Medulla oblongata (tissue), 1 donor: ENCODE data around the gene CMTM6.
A peak's percentile ranks its signal among the peaks of the same experiment; 100 is the strongest.
"Not testable (repeated sequence)": the region's sequence is repeated elsewhere in the genome, so short reads cannot be mapped to it uniquely, and the experiment has no call there.

ENCODE experiments used
- DNase-seq: peaks from one replicate; pipeline ENCODE4 v3.0.0-alpha.2; 2015; ENCODE audit errors: extremely low spot score

The CMTM6 gene

GRCh38 chr3:32502118-32502945 is at the start of gene CMTM6:
Gene CMTM6 (minus strand): TSS chr3:32502852. CDS start chr3:32502745, 107 bp downstream.
- DNase-seq = peak; percentile 88

DNA sequence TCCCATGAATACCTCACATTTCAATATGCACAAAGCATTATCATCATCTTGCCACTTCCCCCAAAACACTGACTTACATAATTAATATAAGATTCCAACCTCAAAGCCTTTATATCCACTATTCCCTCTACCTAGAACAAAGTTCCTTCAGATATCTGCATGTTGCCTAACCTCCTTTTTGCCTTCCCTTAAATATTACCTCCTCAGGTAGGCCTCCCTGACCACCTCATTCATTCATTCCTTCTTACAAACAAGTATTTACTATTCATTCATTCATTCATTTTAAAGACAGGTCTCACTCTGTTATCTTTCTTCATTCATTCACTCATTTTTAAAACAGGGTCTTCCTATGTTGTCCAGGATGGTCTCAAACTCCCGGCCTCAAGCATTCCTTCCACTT is 49.4 kb upstream of the CMTM6 start:
- no peak for DNase-seq

GRCh38 chr3:32551496-32551895 is 48.8 kb upstream of the CMTM6 start:
- no peak for DNase-seq

GRCh38 chr3:32551087-32551486 is 48.4 kb upstream of the CMTM6 start:
- no peak for DNase-seq

DNA sequence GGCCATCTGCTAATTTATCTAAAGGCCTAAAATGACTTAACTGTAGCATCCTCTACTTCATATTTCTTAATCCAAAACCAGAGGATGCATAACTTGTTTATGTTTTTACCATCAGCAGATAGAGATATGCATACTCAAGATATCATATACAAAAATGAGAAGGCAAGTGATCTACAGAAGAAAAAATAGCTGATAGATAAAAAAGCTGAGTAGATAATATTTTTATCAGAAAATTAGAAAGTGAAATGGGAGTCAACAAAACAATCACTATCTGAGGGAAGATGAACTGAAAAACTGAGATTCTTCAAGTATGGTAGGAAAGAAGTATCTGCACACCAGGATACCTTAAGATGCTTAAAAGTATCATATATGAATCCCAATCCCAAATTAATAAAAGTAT is 42.7 kb upstream of the CMTM6 start:
- DNase-seq = no peak

GRCh38 chr3:32544894-32545293 is 42.2 kb upstream of the CMTM6 start:
- no peak for DNase-seq

DNA sequence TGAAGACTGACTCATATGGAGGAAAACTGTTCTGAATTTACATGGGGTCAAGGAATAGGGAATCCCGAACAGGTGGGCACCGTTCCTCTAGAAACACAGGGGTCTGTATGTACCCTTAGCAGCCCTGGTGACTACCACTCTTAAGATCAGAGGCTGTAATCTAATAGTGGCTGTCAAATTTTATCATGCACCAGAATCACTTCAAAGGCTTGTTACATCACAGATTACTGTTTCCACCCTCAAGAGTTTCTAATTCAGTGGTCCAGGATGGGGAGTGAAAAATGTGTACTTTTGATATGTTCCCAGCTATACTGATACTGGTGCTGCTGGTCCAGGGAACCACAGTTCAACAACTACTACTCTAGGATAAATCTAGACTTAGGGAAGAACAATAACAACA is 40.2 kb upstream of the CMTM6 start:
- DNase-seq = no peak

GRCh38 chr3:32540899-32541298 is 38.2 kb upstream of the CMTM6 start:
- no peak for DNase-seq

GRCh38 chr3:32532434-32532833 is 29.8 kb upstream of the CMTM6 start:
- no peak for DNase-seq

DNA sequence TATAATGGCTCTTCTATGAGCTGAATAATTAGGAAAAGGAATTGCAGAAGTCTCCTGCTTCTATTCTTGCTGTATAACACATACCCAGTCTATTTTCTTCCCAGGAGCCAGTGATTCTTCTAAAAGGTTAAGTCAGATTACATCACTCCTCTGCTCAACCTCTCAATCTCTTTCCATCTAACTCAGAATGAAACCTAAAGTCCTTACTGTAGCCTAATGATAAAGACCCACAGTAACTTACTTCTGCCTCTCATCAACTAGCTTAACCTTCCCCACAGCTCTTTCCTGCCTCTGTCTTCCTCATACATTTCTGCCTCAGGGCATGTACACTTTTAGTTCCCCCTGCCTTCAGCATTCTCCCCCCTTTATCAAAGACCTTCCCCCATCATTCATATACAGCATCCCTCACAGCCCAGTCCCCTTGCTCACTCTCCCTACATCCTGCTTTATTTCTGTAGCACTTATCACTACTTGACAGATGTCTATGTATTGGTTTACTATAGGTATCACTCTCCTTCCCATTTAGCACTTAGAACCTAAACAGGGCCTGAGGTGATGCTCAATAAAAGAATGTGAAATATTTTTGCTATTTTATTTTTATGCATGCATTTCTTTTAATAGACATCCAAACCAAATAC is 28.5 kb upstream of the CMTM6 start:
- DNase-seq = peak; percentile 37

GRCh38 chr3:32525720-32526119 is 23.1 kb upstream of the CMTM6 start:
- no peak for DNase-seq

DNA sequence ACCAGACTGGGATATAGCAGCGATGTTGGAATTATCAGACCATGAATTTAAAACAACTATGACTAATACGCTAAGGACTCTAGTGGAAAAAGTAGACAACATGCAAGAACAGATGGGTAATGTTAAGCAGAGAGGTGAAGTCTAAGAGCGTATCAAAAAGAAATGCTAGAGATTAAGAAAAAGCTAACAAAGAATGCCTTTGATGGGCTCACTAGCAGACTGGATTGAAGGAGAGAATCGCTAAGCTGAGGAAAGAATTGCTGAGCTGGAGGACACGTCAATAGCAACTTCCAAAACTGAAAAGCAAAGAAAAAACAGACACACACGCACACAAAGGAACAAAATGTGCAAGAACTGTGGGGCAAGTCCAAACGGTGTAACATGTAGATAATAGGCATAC is 20.0 kb upstream of the CMTM6 start:
- DNase-seq = no peak

GRCh38 chr3:32518921-32519320 is 16.3 kb upstream of the CMTM6 start:
- DNase-seq = not testable (repeated sequence)

DNA sequence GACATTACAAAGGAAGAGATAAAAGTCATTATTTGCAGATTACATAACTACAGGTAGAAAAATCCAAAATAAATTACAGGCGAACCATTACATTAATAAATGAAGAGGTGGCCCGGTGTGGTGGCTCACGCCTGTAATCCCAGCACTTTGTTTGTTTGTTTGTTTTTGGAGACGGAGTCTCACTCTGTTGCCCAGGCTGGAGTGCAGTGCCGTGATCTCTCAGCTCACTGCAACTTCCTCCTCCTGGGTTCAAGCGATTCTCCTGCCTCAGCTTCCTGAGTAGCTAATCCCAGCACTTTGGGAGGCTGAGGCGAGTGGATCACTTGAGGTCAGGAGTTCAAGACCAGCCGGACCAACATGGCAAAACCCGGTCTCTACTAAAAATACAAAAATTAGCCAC is 14.1 kb upstream of the CMTM6 start:
- DNase-seq = not testable (repeated sequence)

GRCh38 chr3:32511005-32511404 is 8.4 kb upstream of the CMTM6 start:
- no peak for DNase-seq

DNA sequence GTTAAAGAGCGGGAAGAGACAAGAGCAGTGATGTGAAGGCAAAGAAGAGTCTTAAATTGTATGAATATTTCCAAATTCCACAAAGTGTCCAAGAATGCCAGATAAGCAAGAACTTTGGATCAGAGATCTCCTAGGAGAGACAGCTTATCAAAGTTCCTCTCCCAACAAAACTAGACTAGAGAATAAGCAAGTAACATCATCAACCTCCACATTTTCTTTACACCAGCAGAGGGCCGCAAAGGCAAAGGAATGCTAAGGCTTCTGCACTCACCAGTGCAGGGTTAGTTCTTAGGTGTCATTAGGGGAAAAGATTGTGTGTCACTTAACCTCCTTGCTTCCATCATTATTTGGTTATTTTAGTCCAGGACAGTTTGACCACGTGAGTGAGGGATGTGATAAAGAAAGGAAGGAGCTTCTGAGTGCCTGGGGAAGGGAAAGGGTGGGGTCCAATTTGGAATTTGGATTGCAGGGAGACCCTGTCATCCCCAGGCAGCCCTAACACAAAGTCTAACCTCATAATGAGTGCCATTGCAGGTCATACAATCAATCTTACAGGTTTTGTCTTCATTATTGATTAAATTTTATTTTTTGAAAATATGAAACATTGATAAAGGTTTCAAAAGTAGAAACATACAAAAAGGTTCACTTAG is 7.5 kb upstream of the CMTM6 start:
- peak; percentile 94 for DNase-seq

- no peak for DNase-seq
Observed at GRCh38 chr3:32508711-32509110, 6.1 kb upstream of the CMTM6 start.

DNA sequence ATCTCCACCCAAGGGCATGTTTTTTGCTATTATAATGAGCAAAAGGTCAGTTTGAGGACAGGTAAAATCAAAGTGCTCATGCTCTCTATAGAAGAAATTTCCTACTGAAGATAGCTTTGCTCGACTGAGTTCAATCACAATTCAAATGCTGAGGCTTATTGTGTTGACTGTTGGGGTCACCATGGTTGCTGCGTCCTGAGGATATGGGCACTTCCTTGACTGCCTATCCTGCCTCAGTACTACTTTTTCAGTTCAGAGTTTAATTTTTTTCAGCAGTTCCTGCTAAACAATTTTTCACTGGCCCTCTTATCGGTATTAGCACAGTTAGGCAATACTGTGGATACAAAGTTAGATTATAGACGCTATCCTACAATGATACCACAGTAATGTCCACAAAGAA is 3.8 kb upstream of the CMTM6 start:
- no peak for DNase-seq

GRCh38 chr3:32502946-32503286 is 264 bp upstream of the CMTM6 start:
- DNase-seq = no peak

DNA sequence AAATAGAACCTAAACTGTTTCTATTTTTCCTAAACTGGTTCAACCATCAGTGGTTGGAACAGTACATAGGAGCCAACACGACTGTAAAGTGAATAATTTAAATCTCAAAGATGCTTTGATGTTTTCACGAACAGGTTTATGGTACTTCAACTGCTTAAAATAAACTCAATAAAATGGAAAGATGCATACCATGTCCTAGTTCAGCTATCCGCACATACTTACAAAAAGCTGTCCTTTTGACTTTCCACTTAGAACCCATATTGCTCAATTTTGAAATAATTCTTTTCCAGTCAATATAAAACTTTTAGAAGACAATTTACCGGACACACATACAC is 902 bp downstream of the CMTM6 start:
- peak; percentile 16 for DNase-seq

- peak; percentile 24 for DNase-seq
Observed at GRCh38 chr3:32500880-32501782, 1.5 kb downstream of the CMTM6 start.

DNA sequence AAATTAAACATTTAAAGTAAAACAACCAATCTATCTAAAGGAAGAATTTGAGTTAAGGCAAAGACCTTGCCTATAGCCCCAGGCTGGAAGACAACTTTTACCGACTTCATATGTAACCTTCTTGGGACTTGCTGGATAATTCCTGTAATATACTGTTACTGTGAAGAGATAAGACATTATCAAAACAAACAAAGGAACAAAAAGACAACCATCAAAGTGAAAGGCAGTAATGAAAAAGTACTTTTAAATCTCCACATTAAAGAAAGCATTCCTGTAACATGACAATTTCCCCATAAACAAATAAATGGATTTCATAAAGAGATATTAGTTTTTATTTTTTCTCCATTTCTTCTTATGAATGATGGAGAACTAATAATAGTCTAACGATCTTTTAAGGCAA is 2.4 kb downstream of the CMTM6 start:
- no peak for DNase-seq
